GM21737 (cell line): ENCODE results near the gene SUSD6.

Experiments
- ATAC-seq: cut with Tn5 transposase; IDR thresholded peaks from one replicate; pipeline ENCODE4 v1.9.1; 2021; ENCODE audit warnings: mild to moderate bottlenecking, moderate library complexity; ENCODE audit not compliant: unreplicated experiment

The SUSD6 gene

DNA sequence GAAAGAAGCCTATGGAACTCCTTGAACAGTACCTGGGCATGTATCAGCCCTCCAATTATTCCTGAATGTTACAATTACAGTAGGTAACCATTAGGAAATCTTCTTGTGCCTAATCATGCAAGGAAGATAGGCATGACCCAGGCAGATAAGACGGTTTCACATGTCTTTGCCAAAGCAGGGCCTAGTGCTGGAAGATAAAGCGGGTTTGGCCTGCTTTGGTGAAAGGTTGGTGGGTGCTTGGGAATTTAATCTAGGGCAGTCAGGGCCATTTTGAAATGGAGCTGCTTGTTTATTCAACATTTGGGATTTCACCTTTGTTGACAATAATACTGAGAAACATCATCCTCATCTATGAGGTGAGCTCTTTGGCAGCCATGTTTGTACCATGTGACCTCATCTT is 143.1 kb downstream of the SUSD6 start:
- ATAC-seq, result no peak

- ATAC-seq, result no peak
These were observed 143.9 kb downstream of the SUSD6 start for GRCh38 chr14:69755296-69755695.

DNA sequence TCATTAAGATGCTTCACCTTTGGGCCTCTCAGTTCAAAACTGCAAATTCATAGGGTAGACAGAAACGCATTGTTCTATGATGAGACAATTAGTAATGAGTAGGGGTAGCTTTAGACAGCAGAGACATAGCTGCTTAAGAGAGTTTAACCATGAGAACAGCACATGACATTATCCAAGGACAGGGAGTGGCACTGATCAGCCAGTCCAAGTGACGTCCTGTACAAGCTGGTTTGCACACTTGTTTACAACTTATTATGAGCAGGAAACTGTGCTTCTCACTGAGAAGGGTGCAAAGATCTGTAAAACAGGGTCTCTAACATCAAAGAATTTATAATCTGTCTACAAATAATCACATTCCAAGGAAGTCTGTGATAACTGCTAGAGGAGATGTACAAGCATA is 144.4 kb downstream of the SUSD6 start:
- ATAC-seq, result no peak

- ATAC-seq, result no peak
These were observed 144.9 kb downstream of the SUSD6 start for GRCh38 chr14:69756298-69756697.

DNA sequence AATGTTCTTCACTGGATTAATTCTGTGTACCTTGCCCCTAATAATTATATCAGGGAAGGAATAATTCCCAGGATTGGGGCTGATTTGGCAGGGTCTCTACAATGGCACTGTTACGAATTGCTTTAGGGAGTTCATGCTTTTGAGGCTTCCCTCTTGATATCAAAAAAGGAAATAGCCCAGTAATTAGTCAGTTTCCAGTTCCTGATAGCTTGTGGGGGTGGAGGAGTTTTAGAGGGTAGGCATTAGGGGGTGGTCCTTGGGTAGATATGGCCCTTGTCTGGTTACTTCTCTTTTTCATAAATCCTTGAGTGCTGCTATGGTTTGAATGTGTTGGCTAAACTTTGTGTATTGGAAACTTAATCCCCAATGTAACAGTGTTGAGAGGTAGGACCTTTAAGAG is 149.4 kb downstream of the SUSD6 start:
- no peak for ATAC-seq

DNA sequence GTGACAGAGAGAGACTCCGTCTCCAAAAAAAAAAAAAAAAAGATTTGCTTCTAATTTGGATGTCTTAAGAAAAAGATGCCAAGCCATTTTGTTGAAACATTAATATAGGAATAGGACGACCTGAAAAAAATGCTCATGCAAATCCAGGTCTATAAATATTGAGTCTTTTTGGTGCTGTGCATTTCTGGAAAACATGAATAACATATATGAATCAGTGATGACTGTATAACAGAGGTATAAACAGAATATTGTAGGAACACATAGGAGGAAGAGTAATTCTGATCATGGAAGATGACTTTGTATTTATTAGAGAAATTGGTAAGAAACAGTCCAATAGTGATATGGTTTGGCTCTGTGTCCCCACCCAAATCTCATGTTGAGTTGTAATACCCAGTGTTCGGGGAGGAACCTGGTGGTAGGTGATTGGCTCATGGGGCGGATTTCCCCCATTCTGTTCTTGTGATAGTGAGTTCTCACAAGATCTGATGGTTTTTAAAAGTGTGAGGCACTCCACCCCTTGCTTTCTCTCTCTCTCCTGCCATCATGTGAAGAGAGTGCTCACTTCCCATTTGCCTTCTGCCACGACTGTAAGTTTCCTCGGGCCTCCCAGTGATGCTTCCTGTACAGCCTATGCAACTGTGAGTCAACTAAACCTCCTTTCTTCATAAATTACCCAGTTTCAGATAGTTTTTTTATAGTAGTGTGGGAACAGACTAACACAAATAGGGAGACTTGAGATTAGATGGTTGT is 152.5 kb downstream of the SUSD6 start:
- ATAC-seq, result no peak
